Measurements from ENCODE around the gene CDH4.

Gene CDH4

DNA sequence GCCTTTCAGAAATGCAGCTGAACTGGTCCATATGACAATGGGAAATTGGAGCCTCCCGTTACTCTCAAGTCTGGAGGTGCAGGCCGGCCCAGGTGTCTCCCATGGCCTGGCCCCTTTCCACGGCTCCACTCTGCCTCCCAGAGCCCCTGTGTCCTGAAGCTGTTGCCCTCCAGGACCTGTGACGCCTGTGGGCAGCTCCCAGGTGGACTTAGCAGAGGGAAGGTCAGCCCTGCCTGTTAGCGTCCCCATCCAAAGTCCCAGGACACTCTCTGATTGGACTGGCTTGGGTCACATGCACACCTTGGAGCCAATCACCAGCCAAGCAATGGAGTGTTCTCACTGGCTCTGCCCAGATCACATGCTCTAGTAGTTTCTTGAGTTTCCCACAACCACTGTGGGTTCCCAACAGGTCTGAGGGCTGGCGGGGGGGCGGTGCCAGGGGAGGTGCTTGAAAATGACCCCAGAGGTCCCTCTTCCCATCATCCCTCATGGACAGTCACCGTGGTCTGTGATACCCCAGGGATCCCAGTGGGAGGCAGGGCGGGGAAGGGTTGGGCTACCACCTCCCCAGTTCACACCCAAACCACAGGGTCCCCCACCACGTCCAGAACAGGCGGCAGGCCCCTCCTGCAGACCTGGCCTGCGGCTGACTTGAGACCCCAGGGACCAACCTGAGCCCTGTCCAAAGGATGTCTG lies 678.1 kb downstream of the CDH4 start:
- DNase-seq (ENCODE audit: low read depth, low spot score), result no peak
- H3K27ac ChIP-seq, result no peak overlapping the region

DNA sequence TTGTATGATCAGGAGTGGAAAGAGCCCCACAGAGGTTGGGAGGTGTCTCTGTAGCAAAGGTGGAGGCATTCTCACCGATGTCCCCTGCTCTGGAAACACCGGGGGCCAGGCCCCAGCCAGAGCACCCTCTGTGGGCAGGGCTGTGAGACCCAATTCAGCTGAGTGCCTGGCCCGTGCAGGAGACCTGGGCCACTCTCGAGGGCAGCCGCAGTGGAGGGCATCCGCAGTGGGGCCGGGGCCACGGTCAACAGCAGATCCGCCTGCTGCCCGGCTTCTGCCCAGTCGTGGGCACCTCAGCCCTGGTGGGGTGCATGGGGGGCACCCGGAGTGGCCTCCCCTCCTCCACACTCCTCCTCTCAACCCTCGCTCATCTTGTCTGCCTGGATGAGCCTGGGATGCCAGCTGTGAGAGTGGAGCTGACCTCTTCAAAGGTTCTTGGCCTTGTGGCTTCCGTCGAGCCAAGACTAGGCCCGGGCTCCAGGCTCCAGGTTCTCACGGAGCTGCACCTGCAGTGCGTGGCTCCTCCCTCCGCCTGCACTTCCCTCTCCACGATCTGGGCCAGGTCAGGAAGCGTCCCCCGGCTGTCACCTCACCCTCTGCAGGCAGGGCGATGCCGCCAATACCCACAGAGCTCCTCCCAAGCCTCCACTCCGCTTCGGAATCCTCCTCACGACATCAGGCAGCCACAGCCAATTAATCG lies 678.9 kb downstream of the CDH4 start:
- DNase-seq (ENCODE audit: low read depth, low spot score), result no peak

DNA sequence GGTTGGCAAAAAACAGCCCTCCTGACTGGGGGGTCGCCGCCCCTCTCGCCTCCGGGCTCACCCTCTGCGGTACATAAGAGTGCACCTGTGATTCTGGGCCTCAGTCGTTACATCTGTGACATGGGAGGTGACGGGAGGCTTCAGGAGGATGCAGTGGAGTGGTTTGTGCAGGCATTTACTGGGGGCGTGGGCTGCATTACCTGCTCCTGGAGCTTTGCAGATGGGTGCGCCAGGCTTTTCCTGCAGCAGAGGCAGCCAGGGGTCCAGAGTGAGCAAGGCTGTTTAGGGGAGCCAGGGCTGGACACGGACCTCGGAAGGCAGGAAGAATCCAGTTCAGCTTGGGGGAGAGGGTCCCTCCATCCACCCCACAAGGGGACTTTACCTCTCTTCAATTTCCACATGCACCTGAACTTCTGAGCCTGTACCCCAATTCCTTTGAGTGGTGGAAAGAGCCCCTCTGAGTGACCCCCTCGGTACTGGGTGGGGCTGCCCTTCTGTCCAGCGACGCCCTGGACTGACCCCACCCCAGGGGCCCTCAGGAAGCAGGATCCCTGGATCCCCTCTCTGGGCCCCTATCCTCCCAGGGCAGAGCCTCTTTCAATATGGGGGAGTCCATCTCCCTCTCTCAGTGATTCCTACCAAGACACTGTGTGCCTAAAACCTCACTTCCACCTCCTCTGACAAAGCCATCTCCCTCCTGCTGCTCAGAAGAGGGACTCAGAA lies 679.6 kb downstream of the CDH4 start:
- no peak for DNase-seq (ENCODE audit: low read depth, low spot score)
- no peak overlapping the region for H3K27ac ChIP-seq

More for the DNA sequence above, 678.9 kb downstream of the CDH4 start:
- H3K27ac ChIP-seq, result no peak overlapping the region

DNA sequence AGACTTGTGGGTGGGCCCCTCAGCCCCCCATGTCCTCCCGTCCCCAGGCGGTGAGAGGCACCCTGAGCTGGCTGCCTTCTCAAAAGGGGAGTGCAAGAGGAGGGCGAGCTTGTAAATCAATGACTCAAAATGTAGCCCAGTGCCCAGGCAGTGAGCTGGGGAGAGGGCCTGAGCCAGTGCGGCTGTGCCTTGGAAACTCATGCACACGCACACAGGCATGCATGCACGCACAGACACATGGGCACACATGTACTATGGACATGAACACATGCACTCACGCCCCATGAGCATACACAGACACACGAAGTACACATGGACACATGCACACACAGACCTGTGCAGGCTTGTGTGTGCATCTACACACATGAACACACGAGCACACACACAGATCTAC lies 680.1 kb downstream of the CDH4 start:
- no peak for DNase-seq (ENCODE audit: low read depth, low spot score)
- no peak overlapping the region for H3K27ac ChIP-seq

DNA sequence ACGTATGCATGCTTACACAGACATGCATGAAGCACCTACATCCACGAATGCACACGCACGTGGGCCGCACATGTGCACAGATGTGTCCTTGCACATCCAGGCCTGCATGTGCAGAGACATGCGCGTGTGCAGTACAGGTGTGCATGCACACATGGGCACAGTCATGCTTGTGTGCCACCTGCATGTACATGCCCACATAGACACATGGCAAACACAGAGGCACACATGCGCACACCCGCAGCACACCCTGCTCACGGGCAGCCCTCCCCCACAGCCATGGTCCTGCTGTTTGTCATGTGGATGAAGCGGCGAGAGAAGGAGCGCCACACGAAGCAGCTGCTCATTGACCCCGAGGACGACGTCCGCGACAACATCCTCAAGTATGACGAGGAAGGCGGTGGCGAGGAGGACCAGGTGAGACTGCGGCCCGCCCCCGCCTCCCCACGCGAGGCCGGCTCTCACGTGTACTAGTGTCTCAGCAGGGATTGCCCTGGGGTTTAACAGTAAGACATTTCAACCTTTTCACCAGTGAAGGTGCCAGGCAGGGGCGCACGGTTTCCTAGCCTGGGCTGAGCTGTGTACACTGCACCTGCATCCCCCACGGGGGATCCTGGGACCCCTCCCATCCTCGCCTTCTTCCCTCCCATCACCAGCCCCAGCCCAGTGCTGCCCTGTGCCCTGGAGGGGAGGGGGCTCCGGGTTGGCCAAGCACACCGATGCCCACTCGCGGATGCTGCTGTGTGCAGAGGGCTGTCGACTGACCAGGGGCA lies 680.8 kb downstream of the CDH4 start:
- DNase-seq (ENCODE audit: low read depth, low spot score), result no peak
- H3K27ac ChIP-seq, result no peak overlapping the region

DNA sequence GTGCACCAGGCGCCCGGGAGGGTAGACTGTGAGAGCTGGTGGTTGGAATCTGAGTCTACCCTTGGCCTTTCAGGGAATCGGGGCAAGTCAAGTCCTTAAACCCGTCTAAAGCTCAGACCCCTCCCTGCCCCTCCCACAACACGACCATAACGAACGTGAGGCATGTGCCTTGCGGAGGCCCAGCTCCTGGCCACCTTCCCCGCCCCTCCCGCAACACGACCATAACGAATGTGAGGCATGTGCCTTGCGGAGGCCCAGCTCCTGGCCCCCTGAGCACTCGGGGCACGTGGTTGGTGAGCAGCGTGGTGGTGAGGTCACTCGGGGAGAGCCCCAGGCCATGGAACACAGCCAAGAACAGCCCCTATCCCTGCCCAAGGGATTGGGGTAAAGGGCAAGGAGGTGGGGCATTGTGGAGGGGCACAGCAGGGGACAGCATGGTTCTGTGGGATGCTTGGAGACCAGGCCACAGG lies 681.5 kb downstream of the CDH4 start:
- H3K27ac ChIP-seq, result no peak overlapping the region
- no peak for DNase-seq (ENCODE audit: low read depth, low spot score)

DNA sequence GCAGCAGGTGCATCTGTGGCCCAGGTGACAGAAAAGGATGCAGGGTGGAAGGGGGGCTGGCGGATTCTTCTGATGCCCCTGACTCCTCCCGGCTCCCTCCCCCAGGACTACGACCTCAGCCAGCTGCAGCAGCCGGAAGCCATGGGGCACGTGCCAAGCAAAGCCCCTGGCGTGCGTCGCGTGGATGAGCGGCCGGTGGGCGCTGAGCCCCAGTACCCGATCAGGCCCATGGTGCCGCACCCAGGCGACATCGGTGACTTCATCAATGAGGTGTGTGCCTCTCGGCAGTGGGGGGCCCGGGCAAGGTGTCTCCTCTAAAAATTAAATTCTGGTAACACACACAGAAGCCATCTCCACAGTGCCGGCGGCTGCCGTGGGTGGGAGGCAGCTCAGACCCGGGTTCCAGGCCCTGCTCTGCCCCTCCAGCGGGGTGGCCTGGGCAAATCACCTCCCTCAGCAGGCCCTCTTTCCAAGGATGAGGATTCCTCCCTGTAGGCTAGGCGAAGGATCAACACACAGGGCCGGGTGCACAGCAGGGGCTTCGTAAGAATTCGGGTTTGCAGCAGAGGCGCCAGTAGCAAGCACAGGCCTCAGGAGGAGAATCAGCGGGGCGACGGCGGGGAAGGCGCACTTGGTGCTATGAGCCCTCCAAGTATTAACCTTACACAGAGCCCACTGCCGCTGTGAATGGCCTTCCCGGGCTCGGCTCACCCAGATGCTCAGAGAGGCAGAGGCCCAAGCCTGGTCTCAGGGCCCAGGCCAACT lies 682.1 kb downstream of the CDH4 start:
- no peak overlapping the region for H3K27ac ChIP-seq
- DNase-seq (ENCODE audit: low read depth, low spot score), result no peak

DNA sequence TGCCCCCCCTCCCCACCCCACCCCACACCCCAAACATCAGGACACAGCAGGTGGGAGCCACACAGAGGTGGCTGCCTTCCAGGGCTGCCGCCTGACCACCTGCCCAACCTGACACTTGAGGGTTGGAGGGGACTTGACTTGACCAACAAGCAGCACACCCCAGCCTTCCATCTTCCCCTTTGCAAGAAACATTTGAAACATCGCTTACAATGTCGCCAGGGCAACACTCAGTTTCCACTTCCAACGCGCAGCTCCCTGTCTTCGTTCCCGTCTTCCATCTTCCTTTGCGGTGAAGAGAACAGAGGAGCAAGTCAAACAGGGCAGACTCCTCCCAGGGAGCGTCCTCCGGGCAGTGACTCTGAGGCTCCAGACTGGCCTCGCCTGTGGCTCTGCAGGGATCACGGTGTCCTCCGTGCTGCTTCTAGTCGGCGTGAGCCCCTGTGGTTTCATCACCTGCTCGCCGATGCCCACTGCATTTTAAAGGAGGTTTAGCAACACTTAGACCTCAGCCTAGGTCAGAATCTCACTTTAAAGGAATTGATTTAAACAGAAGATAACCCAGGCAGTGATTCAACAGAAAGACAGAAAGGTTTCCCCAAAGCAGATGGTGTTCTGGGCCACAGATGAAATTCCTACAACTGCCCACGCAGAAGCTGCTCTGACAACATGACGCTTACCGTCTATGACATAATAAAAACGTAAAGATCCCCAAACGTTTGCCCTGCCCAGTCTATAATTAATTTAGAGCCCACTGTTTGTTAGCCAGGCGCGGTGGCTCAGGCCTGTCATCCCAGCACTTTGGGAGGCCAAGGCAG lies 682.9 kb downstream of the CDH4 start:
- no peak for DNase-seq (ENCODE audit: low read depth, low spot score)
- H3K27ac ChIP-seq, result no peak overlapping the region

DNA sequence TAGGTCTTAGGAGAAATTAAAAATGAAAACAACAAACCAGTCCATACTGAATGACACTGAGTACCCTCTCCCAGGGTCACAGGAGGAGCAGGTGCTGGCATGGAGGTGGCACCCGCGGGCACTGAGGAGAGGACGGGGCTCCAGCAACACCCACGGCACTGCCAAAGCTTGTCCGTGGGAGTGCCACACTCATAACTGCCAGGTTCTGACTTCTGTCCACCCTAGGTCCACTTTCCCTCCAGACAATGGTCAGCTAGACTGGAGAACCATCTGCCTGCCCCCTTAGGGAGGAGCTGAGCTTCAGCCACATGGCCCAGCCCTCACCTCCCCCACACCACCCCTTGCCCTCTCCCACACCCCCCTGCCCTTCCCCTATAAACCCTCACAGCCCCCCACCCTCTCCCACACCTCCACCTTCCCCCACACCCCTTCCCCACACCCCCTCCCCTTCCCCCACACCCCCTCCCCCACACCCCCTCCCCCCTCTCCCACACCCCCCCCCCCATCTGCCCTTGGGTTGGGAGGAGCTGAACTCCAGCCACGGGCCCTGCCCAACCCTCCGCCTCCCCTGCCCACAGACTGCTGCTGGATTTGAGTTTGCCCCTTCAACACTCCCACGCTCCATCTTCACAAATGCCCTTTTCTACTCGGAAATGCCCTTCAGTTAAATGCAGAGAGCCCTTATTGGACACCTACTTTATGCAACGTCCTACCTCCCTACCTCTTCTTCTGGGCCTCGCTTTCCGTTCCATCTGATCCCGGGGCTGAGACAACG lies 684.1 kb downstream of the CDH4 start:
- no peak overlapping the region for H3K27ac ChIP-seq
- no peak for DNase-seq (ENCODE audit: low read depth, low spot score)

DNA sequence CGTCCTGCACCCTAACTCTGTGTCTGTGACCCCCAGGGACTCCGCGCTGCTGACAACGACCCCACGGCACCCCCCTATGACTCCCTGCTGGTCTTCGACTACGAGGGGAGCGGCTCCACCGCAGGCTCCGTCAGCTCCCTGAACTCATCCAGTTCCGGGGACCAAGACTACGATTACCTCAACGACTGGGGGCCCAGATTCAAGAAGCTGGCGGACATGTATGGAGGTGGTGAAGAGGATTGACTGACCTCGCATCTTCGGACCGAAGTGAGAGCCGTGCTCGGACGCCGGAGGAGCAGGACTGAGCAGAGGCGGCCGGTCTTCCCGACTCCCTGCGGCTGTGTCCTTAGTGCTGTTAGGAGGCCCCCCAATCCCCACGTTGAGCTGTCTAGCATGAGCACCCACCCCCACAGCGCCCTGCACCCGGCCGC lies 684.7 kb downstream of the CDH4 start:
- no peak overlapping the region for H3K27ac ChIP-seq
- no peak for DNase-seq (ENCODE audit: low read depth, low spot score)

DNA sequence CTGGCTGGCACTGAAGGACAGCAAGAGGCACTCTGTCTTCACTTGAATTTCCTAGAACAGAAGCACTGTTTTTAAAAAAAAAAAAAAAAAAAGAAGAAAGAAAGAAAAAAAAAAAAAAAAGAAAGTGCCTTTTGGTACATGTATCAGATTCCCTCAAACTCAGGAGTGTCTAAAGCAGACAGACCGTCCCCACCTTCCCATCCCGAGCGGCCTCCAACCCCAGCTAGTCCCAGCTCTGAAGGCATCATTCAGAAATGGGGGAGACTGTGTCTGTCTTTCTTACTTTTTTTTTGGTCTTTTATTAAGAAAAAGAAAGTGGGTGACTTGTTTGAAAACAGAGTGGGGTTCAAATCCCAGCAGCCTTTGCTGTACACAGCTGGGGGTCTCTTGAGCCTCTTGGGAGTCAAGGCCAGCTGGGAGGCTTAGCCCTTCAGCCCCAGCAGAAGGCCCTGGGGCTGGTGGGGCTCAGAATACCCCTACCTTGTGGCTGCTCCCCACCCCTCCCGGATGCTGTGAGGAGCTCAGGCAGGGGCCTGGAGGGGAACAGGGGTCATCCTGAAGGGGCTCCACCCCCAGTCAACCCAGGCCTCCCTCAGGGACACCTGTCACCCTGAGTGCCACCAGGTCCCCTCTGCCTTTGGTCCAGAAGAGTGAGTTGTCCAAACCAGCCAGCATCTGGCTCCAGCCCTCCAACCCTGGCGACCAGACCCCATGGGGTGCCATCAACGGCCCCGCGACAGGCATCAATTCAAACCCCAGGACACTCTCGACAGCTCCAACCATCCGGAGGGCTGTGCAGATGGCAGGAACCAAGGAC lies 685.3 kb downstream of the CDH4 start:
- H3K27ac ChIP-seq, result no peak overlapping the region
- DNase-seq (ENCODE audit: low read depth, low spot score), result no peak

DNA sequence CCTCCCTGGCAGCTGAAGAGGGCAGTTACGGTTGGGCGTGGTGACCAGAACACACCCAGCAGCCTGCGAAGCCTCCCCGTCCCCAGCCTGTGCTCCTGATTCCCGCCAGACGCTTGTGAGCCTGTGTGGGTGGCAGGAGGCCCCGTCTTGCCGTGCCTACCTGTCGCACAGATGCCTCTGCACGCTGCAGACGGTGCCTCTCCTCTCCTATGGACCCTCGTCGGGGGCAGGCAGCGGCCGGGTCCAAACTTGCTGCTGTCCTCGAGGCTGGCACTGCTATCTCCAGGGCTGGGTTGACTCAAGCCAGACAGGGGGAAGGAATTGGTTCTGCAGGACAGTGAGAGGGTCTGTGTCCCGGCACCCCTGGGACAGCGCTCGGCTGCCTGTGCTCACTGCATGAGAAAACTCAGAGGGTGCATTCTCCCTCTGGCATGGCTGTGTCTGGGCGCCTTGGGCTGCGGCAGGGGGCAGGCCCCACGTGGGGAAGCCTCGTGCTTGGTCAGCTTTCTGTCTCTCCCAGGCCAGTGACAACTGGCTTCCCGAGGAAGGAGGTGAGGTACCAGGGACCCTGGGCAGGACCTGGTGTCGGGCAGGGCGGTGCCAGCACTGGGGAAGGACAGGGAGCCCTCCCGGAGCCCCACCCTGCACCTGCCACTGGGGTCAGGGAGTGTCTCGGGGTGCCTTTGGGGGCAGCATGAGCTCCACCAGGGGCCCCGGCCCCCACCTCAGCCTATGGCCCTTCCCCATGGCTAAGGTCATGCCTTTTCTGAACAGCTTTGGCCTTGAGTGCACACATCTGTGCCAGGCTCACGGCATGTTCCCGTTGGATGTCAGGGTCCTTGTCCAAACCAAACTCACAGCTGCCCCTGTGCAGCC lies 686.1 kb downstream of the CDH4 start:
- no peak for DNase-seq (ENCODE audit: low read depth, low spot score)
- H3K27ac ChIP-seq, result no peak overlapping the region

DNA sequence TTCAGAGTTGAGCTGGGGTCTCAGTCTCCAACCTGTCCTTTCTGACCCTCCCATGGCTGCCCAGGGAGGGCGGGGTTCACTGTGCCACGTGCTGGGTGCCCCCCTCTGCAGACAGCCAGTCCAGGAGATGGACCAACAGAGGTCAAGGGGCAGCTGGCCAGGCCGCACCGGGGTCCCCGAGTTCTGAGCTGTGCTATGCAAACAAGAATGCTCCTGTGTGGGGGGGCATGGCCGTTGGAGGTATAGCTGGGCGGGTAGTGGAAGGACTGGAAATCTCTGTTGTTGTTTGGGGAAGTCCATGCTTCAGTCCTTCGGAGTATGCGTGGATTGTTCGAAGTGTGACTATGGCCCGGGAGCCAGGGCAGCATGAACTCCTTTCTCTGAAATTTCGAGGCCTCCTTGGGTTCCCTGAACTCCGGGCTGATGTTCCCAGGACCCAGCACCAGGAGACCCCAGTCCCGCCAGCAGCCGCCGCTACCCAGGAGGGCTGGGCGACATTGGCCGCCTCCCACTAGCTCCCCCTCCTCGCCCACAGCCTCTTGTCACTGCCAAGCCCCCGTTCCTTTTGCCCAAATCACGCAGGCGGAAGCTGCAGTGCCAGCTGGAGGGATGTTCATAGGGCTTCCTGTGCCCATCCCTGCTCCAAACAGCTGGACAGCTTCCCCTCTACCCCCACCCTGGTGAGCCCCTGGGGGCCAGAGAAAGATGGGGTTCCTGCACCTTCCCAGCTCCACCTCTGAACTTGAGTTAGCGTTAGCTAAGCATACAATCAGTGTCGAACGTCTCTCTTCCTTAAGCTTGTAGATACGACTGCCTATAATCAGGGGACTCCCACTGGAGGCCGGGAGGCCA lies 687.0 kb downstream of the CDH4 start:
- H3K27ac ChIP-seq, result no peak overlapping the region
- DNase-seq (ENCODE audit: low read depth, low spot score), result no peak

DNA sequence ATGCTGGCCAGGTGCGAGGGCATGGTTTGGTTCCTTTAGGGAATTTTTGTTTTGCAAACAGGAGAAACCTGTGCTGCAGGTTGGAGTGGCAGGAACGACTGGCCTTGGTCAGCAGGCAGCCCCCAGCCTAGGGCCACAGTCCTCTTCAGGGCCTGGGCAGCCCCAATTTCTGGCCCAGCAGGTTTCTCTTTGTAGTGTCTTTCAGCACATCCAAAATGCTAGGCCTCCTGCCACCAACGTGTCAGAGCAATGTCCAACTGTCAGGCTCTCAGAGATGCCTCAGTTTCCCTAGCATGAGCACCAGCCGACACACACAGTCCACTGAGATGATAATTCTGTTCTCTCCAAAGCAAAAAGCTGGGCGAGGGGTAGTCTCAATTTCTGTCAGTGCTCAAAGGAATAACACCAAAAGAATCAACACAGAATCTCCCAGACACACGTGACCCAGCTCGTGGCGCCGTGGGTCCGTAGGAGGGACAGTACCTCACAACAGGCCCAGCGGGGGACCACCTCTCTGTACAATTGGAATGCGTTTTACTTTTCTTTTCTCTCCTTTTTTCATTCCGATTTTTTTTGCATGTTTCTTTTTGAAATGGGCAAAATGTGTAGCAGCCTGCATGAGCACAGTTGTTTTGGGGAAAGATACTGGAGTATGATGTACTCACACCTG lies 687.8 kb downstream of the CDH4 start:
- DNase-seq (ENCODE audit: low read depth, low spot score), result no peak

DNA sequence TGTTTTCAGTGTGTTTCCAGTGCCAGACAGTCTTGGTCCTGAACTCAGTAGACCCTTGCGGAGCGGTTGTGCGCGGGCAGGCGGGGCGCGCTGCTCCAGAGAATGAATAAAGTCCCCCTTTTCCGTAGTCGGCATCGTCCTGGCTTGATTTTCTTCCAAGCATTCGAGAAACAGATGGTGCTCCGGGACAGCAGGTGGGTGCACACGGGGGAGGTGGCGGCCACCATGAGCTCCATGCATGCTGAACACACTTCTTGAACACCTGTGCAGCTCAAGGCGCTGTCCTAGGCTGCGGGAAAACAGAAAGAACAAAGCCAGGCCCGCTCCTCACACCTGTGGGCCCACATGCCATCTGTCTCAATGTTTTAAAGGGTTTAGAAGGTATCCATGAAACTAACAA lies 688.4 kb downstream of the CDH4 start:
- no peak overlapping the region for H3K27ac ChIP-seq

More for the DNA sequence above, 687.8 kb downstream of the CDH4 start:
- no peak overlapping the region for H3K27ac ChIP-seq

More for the DNA sequence above, 688.4 kb downstream of the CDH4 start:
- DNase-seq (ENCODE audit: low read depth, low spot score), result no peak
